HG03175 (cell line): ENCODE results near the gene TRPV5.

Source experiments
- ATAC-seq: cut with Tn5 transposase; IDR thresholded peaks from one replicate; pipeline ENCODE4 v1.9.1; 2021; ENCODE audit warnings: mild to moderate bottlenecking, moderate library complexity; ENCODE audit not compliant: unreplicated experiment

Gene TRPV5

DNA sequence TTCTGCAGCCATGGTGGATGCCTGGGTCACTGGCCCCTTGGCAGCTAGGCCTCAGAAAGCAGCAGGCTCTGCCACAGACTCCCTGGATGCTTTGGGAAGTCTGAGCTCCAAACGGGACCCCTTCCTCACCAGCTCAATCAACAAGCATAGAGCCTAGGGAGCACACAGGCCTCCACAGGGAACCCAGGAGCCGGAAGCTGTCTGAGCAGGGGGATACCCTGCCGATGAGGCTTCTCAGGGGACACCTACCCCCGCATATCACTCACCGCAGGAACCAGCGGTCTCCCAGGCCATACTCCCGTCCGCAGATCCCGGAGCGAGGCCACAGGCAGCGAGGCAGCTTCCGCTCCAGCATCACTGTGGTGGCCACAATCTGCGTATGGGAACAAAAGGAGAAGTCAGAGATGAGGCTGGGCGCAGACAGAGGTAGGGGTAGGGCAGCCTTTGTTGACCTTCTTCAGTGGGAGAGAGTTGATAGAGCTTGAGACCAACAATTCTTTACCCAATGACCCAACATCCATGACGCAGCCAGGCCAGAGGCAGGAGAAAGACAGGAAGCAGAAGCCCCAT is 61.4 kb downstream of the TRPV5 start:
- no peak for ATAC-seq

DNA sequence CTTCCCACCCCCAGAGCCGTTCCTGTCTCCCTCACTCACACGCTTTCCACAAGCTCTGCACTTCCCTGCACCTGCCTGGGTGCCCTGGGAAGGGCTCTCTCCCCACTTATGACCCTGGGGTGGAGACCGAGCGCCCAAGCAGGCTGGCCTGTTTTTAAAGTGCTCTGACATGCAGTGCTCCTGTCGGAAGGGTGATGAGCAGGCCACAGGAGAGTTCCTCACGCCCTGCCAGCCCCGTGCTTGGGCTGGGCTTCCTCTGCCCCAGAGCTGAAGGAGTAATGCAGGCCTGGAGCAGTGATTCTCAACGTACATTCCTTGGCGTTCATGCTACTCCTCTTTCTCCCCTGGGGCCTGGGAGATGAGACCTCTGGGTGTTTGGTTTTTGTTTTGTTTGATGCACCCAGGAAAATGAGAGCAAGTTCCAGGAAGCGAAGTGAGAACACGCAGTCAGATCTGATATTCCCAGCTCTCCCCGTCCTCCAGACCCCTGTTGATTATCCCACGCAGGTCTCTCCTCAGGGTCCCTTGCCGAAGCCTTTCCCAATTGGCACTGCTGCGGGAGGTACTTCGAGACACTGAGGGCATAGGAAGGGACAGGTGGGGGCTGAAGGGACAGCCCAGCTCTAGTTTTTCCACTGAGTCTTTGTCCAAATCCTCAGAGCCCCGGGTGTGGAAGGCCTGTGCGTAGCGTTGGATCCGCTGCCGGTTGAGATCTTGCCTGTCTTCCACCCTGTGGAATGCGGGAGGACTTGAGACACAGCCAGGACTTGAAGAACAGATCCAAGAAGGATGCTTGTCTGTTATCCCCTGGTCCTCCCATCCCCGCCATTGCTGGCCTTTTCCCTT is 62.1 kb downstream of the TRPV5 start:
- no peak for ATAC-seq

DNA sequence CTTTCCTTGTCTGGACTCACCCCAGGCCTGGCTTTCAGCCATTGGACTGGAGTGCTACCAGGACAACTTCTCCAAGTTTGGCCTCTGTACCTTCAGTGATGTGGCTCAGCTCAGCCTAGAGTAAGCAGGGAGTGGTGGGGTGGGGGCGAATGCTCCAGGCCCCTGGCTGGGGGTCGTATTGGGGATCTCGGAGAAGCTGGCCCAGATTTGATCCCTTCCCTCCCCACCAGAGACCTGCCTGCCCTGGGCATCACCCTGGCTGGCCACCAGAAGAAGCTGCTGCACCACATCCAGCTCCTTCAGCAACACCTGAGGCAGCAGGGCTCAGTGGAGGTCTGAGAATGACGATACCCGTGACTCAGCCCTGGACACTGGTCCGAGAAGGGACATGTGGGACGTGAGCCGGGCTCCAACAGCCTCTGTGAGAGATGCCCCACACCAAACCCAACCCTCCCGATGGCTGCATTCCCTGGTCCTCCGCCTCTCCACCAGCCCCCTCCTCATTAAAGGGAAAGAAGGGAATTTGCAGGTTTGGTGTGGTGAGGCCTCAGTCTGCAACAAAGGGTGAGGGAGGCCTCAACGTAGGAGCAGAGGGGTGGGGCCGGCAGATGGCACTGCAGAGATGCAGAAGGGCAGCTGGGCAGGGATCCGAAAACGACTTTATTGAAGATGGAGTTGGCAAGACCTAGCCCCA is 62.8 kb downstream of the TRPV5 start:
- no peak for ATAC-seq

DNA sequence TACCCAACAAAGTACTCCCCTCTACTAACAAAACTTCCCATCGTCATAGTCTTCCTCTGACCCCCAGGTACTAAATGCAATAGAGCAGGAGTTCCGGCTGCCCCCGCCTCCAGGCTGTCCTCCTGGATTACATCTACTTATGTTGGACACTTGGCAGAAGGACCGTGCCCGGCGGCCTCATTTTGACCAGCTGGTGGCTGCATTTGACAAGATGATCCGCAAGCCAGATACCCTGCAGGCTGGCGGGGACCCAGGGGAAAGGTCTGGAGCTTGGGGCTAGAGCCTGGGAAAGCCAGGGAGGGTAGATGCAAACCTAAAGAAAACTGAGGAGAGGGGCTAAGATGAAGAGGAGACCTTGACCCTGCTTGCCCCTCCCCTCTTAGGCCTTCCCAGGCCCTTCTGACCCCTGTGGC is 63.4 kb downstream of the TRPV5 start:
- no peak for ATAC-seq

DNA sequence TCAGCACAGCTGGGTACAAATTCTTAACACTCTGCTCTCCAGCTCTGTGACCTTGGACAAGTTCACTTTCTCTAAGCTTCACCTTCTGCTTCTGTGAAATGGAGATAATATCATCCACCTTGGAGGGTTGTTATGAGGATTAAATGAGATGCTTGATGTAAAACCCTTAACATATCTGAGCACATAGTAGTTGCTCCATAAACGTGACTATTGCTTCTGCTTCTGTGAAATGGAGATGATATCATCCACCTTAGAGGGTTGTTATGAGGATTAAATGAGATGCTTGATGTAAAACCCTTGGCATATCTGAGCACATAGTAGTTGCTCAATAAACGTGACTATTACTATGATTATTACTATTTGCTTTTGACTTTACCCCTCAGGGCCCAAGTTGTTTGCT is 64.1 kb downstream of the TRPV5 start:
- no peak for ATAC-seq

DNA sequence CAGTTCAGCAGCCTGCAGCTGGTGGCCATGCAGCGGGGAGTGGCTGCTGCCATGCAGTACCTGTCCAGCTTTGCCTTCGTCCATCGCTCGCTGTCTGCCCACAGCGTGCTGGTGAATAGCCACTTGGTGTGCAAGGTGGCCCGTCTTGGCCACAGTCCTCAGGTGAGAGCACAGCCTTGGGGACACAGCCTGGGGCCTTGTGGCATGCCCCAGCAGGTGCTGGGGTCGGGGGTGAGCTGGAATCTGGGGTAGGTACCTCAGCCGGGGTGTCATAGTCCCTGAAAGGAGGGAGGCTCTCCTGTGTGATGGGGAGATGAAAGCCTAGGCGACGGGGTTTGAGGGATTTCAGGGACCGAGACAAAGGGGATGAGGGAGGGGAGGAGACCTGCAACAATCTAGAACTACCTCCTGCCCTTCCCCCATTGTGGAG is 64.5 kb downstream of the TRPV5 start:
- no peak for ATAC-seq

DNA sequence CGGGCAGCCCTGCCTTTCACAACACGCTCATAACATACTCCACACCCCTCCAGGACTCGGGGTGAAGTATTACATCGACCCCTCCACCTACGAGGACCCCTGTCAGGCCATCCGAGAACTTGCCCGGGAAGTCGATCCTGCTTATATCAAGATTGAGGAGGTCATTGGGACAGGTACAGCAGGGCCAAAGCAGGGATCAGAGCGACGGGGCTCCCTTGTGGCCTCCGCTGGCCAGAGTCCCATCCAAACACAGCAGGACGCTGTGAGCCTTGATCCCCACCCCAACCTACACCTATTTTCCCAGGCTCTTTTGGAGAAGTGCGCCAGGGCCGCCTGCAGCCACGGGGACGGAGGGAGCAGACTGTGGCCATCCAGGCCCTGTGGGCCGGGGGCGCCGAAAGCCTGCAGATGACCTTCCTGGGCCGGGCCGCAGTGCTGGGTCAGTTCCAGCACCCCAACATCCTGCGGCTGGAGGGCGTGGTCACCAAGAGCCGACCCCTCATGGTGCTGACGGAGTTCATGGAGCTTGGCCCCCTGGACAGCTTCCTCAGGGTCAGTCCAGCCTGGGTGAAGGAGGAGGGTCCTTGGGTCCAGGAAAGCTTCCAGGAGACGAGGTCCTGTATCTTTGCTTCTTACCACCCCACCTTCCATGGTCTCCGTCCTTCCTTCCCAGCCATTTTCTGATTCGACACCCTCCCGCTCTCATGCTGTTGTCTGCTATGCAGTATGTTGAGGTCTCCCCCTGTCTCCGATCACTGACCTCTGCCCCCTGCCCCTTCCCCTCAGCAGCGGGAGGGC is 65.2 kb downstream of the TRPV5 start:
- no peak for ATAC-seq

DNA sequence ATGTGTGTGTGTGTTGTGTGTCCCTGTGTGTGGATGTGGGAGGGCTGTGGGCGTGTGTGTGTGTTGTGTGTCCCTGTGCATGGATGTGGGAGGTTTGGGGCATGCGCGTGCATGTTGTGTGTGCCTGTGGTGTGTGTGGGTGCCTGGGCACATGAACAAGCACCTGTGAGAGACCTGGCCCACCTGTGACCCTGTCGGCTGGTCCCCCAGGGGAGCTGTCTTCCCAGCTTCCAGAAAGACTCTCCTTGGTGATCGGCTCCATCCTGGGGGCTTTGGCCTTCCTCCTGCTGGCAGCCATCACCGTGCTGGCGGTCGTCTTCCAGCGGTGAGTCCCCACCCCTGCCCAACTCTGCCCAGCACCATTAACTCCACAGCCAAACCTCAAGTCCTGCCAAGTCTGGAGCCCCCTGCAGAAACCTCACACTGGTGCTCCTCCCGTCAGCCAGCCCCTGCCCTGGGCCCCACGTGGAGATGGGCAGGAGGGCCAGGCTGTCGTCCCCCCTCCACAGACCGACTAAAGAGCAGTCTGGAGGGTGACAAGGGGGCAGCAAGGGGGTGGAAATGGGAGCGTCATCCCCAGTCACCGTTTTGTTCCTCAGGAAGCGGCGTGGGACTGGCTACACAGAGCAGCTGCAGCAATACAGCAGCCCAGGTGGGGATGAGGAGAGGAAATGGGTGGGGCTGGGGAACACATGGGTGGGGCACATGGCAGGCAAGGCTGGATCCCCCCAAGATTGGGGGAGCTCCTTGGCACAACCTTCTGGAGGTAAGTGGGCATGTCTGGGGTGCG is 66.0 kb downstream of the TRPV5 start:
- no peak for ATAC-seq

DNA sequence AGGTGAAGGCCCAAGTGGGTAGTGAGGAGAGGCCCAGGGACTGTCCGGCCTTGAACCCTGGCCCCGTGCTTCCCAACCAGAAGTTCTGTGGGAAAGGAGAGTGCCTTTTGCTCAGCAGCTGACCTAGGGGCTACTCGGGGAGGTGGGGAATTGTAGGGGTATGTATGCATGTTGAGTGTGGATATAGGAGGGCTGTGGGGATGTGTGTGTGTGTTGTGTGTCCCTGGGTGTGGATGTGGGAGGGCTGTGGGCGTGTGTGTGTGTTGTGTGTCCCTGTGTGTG is 66.5 kb downstream of the TRPV5 start:
- no peak for ATAC-seq

DNA sequence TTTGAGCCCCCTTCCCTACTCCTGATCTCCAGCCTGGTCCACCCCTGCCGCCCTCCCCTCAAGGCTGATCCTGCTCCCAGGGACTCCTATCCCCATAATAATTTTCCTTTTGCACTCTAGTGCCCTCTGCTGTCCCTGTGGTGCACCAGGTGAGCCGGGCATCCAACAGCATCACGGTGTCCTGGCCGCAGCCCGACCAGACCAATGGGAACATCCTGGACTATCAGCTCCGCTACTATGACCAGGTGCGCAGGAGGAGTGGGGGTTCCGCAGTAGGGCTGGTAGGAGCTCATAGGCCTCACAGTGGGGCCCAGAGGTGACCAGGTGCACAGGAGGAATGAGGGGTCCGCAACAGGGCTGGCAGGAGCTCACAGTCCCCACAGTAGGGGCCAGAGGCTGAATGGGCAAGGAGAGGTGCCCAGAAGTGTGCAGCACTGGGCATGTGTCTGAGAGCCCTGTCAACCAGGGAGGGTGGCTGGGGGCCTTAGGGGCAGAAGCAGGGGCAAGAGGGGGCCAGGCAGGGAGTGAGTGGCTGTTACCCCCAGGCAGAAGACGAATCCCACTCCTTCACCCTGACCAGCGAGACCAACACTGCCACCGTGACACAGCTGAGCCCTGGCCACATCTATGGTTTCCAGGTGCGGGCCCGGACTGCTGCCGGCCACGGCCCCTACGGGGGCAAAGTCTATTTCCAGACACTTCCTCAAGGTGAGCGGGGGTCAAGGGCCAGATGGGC is 67.0 kb downstream of the TRPV5 start:
- no peak for ATAC-seq

DNA sequence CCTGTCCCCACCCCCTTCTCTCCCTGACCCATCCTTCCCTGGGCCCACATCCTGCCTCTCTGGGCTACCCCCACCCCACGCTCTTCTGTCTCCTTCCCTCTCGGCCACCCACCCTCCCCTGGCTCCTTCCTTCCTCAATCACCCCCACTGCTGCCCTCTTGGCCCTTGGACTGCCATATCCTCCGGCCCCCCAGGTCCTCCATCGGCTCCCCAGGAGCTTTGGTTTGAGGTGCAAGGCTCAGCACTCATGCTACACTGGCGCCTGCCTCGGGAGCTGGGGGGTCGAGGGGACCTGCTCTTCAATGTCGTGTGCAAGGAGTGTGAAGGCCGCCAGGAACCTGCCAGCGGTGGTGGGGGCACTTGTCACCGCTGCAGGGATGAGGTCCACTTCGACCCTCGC is 67.8 kb downstream of the TRPV5 start:
- ATAC-seq: no peak

DNA sequence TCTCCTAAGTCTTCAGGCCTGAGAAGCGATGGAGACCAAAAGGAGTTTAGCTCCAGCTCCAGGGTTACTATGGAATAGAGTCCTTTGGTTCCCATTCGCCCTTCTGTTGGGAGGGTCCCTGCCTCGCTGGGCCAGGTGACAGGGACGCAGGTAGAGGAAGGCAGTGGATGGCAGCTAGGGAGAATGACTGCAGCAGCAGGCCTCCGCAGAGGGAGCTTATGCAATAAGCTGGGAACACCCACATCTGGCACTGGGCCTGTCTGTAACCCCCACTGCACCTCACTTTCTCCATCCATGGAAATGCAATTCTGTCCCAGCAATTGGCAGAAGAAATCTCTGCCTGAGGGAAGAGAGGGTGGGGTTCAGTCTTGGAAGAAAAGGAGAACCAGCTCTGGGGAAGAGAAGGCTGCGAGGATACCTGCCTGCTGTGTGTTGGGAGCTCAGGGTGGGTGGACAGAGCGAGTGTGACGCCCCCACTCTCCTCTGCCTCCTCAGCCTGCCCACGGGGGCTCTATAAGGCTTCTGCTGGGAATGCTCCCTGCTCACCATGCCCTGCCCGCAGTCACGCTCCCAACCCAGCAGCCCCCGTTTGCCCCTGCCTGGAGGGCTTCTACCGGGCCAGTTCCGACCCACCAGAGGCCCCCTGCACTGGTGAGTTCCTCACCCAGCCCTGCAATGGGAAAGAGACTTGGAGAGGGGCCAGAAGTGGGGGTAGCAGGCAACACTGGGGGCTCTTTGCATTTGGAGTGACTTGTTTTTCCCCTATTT is 68.4 kb downstream of the TRPV5 start:
- ATAC-seq: no peak

DNA sequence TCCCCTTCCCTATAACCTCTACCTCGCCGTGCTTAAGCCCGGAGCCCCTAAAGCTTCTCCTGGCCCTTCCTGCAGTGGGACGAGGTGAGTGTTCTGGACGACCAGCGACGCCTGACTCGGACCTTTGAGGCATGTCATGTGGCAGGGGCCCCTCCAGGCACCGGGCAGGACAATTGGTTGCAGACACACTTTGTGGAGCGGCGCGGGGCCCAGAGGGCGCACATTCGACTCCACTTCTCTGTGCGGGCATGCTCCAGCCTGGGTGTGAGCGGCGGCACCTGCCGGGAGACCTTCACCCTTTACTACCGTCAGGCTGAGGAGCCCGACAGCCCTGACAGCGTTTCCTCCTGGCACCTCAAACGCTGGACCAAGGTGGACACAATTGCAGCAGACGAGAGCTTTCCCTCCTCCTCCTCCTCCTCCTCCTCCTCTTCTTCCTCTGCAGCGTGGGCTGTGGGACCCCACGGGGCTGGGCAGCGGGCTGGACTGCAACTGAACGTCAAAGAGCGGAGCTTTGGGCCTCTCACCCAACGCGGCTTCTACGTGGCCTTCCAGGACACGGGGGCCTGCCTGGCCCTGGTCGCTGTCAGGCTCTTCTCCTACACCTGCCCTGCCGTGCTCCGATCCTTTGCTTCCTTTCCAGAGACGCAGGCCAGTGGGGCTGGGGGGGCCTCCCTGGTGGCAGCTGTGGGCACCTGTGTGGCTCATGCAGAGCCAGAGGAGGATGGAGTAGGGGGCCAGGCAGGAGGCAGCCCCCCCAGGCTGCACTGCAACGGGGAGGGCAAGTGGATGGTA is 69.5 kb downstream of the TRPV5 start:
- ATAC-seq: no peak

DNA sequence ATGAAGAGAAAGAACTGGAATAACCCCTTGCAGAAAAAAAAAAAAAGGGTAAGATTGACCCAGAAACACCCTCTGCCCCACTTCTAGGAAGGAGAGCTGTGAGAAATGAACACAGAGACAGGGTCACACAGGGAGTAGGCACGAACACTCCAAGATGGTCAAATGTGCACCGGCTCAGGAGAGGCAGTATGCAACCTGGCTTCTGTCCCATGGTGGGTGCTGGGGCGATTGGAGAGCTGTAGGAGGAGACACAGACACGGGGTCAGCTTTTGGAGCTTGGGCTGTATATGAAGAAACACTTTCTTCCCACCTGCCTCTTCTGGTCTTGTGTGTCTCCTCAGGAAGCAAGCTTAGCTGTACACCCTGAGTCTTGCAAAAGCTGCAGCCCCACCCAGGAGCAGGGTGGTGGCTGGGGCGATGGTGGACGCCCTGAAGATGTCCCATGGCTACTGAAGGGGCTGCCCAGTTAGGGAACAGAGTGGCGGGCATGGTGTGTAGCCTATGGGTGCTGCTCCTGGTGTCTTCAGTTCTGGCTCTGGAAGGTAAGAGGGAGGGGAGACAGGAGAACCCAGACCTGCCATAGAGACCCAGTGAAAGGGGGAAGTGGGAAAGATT is 70.7 kb downstream of the TRPV5 start:
- ATAC-seq: no peak

DNA sequence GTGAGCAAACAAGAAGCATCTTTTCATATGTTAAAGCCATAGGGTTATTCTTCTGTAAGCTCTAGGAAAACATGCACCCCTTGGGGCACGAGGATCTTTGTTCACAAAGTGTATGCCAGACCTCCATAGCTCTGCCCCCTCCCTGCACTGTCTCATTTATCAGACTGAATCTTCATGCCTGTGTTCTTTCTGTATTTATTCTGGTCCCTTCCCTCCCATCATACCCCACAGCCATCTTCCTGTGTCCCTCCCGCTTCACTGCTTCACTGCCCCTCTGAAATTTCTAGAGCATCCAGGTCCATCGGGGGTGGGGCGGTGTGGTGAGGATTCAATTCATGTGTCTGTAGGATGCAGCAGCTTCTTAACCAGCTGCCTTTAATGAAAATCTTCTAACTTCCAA is 71.2 kb downstream of the TRPV5 start:
- no peak for ATAC-seq

DNA sequence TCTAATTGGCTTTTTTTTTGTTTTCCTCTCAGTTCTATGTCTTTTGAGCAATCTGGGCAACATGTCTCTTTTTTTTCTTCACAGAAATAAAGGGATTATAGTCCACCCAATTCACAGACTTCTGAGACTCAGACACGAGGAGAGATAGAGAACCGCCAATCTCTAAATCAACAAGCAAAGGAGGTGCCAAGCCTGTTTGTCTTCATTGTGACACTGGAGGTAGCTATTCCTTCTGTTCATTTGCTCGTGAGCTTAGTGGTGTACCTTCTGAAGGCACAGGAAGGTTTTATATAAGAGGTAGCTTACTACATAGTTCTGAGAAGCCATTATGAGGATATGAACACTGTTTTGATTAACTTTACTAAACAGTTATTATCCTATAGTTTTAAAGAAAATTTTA is 72.6 kb downstream of the TRPV5 start:
- ATAC-seq: no peak

DNA sequence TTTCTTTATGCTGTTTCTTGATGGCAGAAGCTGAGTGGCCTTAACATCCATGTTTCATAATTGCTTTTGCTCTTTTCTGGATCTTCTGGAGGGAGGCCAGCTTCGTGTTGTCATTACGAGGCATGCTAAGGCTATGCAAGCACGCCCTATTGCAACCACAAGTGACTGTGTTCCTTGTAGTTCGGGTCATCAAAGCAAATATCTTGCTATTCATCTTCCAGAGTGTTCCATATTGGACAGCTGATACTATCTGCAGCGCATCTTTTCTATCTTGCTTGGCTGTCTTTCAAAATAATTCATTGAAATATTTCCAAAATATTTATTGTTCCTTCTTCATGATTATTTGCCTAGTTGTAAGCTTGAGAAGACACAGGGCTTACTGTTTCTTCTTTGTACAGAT is 73.7 kb downstream of the TRPV5 start:
- no peak for ATAC-seq

DNA sequence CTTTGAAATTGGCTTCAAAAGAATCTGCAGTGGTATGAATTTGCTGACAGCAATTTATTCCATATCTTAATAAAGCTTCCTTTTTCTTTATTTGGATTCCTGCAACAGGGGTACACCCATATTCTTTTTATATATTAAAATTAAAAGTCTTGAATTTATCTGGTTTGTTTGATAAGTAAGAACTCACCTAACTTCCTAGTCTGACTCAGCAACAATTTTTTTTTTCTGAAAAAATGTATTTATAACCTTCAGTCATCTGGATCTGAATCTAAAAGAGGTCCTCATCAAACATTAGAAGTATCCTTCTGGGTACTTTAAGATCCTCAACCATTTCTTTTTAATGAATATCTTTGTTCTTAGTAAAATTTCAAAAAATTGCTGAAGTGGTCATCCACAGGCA is 74.1 kb downstream of the TRPV5 start:
- no peak for ATAC-seq
